ENCODE measurements around the gene FAM161B.

FAM161B gene

GRCh38 chr14:73965216-73965615 lies 15.3 kb upstream of the FAM161B start:
- TF ChIP-seq CTCF (IDR thresholded peaks at IDR 0.05; ENCODE audit: extremely low read depth, insufficient read depth, missing control alignments): no peak
- in situ Hi-C loops (cut with MboI; ENCODE audit: low pct_unique_long_range_greater_than_20kb, low sequenced_read_pairs, unreplicated experiment): no loop called here
- no peak for DNase-seq (ENCODE audit: low spot score)

DNA sequence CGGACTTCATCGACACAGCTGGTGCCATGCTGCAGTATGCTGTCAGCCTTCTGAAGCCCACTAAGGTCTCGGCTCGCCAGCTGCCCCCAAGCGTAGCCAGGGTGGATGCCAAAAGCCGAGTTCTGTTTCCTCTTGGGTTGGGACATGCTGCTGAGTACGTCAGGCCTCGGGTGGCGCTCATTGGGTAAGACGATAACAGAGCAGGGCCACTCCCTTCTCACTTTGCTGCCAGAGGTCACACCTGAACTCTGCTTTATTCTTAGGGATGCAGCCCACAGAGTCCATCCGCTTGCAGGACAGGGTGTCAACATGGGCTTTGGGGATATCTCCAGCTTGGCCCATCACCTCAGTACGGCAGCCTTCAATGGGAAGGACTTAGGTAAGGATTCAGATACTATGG lies 11.3 kb upstream of the FAM161B start:
- in situ Hi-C loops (cut with MboI; ENCODE audit: low pct_unique_long_range_greater_than_20kb, low sequenced_read_pairs, unreplicated experiment): no loop called here
- no peak for TF ChIP-seq CTCF (IDR thresholded peaks at IDR 0.05; ENCODE audit: extremely low read depth, insufficient read depth, missing control alignments)
- DNase-seq (ENCODE audit: low spot score): no peak

DNA sequence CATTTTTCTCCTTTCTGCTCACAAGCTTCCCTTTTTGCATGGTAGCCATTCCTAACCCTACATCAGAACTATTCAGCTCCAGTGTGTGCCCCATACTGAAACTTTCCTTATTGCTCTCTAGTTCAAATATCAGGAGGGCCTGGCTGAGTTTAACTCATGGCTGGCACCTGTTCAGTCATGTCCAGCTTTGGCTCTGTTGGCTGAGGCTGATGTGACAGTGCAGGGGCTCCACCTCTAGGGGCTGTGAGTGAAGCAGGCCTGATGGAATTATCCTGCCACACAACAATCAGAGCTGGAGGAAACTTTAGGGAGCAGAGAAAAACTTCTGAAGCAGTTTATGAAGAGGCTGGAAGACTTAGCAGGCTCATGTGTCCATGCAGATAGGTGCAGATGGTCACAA lies 8.7 kb upstream of the FAM161B start:
- TF ChIP-seq CTCF (IDR thresholded peaks at IDR 0.05; ENCODE audit: extremely low read depth, insufficient read depth, missing control alignments): no peak
- DNase-seq (ENCODE audit: low spot score): no peak
- in situ Hi-C loops (cut with MboI; ENCODE audit: low pct_unique_long_range_greater_than_20kb, low sequenced_read_pairs, unreplicated experiment): no loop called here

DNA sequence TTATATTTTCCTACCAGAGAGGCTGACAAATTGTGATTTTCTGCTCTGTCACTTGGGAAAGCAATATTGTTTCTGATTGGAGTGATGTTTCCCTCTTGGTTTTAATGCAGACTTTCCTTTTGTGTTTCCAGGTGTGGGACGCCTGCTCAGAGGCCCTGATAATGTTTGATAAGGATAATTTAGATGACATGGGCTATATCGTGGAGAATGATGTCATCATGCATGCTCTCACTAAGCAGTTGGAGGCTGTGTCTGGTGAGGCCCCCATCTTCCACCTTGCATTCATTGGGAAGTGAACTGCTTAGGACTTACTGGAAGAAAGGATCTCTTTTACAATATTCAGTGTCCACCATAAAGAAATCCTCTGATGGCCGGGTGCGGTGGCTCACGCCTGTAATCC lies 5.8 kb upstream of the FAM161B start:
- no peak for TF ChIP-seq CTCF (IDR thresholded peaks at IDR 0.05; ENCODE audit: extremely low read depth, insufficient read depth, missing control alignments)
- in situ Hi-C loops (cut with MboI; ENCODE audit: low pct_unique_long_range_greater_than_20kb, low sequenced_read_pairs, unreplicated experiment): no loop called here
- DNase-seq (ENCODE audit: low spot score): no peak

GRCh38 chr14:73953731-73954130 lies 3.8 kb upstream of the FAM161B start:
- TF ChIP-seq CTCF (IDR thresholded peaks at IDR 0.05; ENCODE audit: extremely low read depth, insufficient read depth, missing control alignments): no peak
- in situ Hi-C loops (cut with MboI; ENCODE audit: low pct_unique_long_range_greater_than_20kb, low sequenced_read_pairs, unreplicated experiment): no loop called here
- no peak for DNase-seq (ENCODE audit: low spot score)

DNA sequence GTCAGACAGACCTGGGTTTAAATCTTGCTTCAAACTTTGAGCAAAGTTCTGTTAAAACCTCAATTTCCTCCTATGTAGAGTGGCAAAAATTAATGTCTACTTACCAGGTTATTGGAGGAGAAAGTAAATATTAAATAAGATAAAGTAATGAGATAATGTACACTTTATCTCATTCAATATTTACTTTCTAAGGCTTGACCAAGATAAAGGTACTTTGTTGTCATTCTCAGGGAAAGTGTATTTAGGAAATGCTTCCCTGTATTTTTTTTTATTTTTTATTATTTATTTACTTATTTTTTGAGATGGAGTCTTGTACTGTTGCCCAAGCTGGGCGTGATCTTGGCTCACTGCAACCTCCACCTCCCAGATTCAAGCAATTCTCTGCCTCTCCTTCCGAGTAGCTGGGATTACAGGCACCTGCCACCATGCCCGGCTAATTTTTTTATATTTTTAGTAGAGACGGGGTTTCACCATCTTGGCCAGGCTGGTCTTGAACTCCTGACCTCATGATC lies 4.7 kb downstream of the FAM161B start:
- in situ Hi-C loops (cut with MboI; ENCODE audit: low pct_unique_long_range_greater_than_20kb, low sequenced_read_pairs, unreplicated experiment): no loop called here
- no peak for TF ChIP-seq CTCF (IDR thresholded peaks at IDR 0.05; ENCODE audit: extremely low read depth, insufficient read depth, missing control alignments)
- DNase-seq (ENCODE audit: low spot score): no peak

Measured in GM13977 (cell line).